Fibroblast of mammary gland (primary cell): ENCODE data around the gene PRKACA.

Source experiments
- DNase-seq: peaks from one replicate; pipeline ENCODE4 v3.0.0-alpha.2; 2010; ENCODE audit warnings: low read depth
- H3K4me3 ChIP-seq: 2 replicates; pipeline ENCODE4 v1.5.1; 2011; ENCODE audit warnings: low read depth, mild to moderate bottlenecking, low read length, moderate library complexity; ENCODE audit not compliant: control insufficient read depth
- TF ChIP-seq, protein P1 (sequence below): conservative IDR thresholded peaks from 2 replicates; pipeline ENCODE4 v1.5.1; 2011; ENCODE audit warnings: low read depth, low read length, inconsistent platforms; ENCODE audit not compliant: control insufficient read depth, insufficient read depth

The PRKACA gene

DNA sequence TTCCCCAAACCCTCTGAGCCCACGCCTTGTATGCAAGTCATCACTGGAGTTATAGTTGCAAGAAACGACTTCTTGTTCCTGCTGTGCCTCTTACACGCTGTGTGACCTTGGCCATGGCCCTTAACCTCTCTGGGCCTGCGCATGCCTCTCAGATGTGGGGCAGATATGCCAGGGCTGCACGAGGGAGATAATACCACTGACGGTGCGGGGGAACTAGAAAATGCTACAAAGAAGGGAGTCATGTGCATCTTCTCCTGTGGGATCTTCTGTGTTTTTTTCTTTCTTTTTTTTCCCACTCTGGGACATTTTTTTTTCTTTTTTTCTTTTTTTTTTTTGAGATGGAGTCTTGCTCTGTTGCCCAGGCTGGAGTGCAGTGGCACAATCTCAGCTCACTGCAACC is 22.7 kb downstream of the PRKACA start:
- TF ChIP-seq, protein P1, sequence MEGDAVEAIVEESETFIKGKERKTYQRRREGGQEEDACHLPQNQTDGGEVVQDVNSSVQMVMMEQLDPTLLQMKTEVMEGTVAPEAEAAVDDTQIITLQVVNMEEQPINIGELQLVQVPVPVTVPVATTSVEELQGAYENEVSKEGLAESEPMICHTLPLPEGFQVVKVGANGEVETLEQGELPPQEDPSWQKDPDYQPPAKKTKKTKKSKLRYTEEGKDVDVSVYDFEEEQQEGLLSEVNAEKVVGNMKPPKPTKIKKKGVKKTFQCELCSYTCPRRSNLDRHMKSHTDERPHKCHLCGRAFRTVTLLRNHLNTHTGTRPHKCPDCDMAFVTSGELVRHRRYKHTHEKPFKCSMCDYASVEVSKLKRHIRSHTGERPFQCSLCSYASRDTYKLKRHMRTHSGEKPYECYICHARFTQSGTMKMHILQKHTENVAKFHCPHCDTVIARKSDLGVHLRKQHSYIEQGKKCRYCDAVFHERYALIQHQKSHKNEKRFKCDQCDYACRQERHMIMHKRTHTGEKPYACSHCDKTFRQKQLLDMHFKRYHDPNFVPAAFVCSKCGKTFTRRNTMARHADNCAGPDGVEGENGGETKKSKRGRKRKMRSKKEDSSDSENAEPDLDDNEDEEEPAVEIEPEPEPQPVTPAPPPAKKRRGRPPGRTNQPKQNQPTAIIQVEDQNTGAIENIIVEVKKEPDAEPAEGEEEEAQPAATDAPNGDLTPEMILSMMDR, result no peak
- no peak for DNase-seq
- no peak overlapping the region for H3K4me3 ChIP-seq

DNA sequence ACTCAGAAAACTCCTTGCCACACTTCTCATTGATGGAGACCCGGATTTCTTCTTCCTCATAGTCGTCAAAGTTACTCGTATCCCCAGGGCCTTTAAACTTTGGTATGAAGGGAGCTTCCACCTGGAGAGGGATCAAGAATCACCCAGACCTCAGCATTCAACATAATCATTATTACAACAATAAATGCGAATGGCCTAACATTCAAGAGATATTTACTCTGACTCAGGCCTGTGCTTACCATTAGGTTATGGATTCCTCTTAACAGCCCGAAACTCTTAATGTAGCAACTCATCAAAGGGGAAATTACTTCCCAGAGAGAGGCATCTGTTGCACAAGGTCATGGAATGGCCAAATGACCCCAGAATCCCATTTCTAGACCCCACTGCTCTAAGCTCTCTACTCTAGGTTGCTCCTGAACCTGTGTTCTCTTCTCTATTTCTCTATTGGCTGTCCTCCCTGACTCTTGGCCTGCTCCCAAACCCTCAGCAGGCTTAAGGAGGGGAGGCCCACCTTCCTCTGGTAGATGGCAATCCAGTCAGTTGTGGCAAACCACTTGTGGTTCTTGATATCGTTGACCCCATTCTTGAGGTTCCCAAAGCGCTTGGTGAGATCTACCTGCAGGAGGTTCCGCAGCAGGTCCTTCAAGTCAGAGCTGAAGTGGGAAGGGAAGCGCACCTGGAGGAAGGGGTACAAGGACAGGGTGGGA is 24.3 kb downstream of the PRKACA start:
- H3K4me3 ChIP-seq, result no peak overlapping the region
- DNase-seq, result no peak
- TF ChIP-seq, protein P1, result no peak

DNA sequence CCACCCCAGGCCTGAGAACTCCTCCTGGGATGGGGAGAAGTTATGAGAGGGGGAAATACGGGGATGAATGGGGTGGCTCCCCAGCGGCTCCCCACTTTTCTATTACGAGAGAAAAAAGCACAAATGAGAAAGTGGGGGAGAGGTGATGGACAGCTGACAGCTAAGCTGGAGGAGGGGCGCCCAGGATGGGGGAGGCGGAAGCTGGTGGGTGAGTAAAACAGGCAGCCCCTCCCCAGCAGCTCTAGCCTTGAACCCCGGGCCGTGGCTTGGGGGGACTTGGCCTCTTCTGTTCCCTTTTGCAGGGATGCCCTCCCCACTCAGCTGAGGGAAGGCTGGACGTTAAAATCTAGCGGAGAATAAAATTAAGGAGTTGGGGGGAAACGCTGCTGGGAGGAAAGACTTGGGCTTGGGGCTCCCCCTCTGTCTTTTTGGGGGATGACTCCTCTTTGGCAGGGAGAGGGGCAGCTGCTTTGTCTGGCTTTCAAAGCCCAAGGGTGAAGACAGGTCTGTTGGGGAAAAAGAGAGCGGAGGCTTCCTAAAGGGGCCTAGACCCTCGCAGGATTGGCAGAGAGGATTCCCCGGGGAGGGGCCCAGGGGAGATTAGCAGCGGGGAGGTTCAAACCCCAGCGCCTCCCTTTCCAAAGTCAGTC is 25.6 kb downstream of the PRKACA start:
- peak overlapping the region; percentile 70 for H3K4me3 ChIP-seq
- no peak for DNase-seq
- TF ChIP-seq, protein P1, result no peak

DNA sequence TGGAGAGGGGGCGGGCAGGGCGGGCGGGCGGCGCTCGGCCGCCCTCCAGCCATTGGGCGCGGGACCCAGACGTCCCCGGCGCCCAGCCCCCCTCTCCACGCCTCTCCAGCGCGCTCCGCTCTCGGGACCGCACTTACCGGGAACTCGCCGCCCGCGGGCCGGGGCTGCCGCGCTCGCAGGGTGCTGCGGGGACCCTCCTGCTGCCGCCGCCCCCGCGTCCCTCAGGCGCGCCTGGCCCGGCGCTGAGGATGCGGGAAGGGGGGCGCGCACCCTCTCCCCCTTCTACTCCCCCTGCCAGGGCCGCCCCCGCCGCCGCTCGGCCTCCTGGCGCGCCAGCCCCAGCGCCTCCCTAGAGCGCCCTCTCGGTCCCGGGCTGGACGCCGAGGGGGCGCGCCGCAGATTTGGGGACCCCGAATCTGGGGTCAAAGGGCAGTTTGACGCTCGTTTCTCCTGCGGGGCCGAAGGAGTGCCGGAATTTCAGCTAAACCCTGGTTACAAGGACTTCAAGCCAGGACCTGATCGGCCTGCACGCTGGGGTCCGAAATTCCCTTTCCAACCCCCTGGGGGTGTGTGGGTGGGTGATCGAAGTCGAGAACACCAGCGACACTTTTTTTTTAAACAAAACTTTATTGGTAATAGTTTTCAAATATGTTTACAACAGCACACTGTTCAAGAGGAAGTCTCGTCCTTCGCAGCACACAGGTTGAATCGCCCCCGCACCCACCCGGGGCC is 26.3 kb downstream of the PRKACA start:
- TF ChIP-seq, protein P1, result peak; percentile 4
- peak; percentile 58 for DNase-seq

DNA sequence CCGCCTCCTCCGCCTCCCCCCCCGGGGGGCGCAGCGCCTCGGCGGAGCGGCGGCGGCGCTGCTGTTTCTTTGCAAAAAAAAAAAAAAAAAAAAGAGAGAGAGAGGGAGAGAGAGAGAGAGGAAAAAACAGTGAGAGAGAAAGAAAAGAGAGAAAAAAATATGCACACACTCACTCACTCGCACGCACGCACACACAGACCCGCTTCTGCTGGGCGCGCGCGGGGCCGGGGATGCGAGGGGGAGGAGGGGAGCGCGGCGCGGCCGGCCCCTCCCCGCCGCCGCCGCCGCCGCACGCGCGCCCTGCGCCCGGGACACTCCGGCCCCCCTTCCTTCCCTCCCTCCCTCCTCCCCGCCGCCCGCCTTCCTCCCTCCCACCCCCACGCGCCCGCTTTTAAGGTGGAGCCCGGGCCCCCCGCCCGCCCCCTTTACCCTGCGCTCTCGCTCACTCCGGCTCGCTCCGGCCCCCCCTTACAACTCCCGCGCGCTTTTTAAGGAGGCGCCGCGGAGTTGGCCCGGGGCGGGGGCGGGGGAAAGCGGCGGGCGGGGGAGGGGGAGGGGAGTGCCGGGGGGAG is 27.0 kb downstream of the PRKACA start, which contains the start of gene SAMD1:
TSS of gene SAMD1 (minus strand) at position 243 of the 572 bp plus-strand sequence.
- peak; percentile 80 for DNase-seq
- TF ChIP-seq, protein P1, result no peak

More for the DNA sequence above, 26.3 kb downstream of the PRKACA start:
- peak overlapping the region; percentile 70 for H3K4me3 ChIP-seq

DNA sequence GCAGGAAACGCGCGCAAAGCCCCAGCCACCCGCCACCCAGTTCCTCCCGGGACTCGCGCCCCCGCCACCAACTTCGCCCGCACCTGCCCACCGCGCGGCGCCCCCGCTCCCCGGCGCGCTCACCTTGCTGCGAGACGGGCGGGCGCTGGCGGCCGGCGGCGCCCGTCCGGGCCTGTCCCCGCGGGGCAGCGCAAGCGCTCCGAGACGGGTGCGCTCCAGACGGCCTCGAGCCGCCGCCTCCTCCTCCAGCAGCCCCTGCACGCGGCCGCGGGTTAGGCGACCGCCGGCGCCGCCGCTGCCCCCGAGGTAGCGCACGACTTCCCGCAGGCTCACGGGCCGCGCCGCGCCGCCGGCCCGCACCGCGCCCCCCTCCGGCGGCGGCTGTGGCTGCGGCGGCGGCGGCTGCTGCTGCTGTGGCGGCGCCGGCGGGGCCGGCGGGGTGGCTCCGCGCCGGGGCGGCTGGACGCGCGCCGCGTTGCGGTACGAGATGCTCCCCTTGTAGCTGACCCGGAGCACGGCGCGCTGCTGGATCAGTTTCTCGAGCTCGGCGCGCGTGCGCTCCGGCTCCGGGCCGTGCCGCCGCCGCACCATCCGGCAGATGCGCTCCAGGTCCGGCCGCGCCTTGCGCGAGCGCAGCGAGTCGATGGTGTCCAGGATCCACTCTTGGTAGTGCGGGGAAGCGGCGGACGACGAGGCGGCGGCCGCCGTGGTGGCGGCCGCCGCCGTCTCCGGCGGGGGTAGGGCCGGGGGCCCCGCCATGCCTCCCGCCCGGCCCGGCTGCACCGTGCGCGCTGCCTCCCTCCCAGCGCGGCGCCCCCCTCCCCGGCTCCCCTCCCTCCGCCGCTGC is 27.7 kb downstream of the PRKACA start:
- peak overlapping the region; percentile 47 for H3K4me3 ChIP-seq
- TF ChIP-seq, protein P1, result no peak
- DNase-seq, result peak; percentile 64

More for the DNA sequence above, 27.0 kb downstream of the PRKACA start, which contains the start of gene SAMD1:
- peak within 1 kb of the TSS; percentile 70 for H3K4me3 ChIP-seq
